ENCODE data around the gene TUBB4B. TPM values are rescaled to one million over a fixed set of nuclear protein-coding genes. Genes with fewer than 3 reads are reported as not detected.

Gene TUBB4B
- total RNA-seq (2022; extraction: Qiagen RNA extraction; ENCODE audit: low read depth): 612 to 791 TPM (median 723 TPM) in 5 replicates

DNA sequence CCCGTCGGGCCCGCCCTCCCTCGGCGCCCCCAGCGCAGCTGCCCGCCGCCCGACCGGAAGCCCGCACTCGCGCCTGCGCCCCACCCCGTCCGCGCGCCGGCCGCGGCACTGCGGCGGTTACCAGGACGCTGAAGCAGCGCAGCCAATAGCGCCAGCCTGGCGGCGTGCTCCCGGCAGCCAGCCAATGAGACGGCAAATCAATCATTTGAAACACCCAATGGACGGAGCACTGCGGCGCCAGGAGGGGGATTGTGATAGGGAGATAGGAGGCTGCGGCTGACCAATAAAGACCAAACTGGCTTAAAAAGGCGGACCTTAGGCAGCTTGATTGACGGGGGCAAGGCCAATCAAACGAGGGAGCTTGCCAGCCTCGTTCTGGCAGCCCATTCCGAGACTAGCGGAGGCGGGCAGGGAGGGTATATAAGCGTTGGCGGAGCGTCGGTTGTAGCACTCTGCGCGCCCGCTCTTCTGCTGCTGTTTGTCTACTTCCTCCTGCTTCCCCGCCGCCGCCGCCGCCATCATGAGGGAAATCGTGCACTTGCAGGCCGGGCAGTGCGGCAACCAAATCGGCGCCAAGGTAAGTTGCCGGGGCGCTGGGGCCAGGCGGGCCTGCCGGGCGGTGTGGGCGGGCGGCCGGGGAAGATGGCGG, at the start of gene TUBB4B:
Gene TUBB4B (plus strand): TSS at position 447 of the 649 bp plus-strand sequence. CDS start 74 bp downstream, at position 521.

DNA sequence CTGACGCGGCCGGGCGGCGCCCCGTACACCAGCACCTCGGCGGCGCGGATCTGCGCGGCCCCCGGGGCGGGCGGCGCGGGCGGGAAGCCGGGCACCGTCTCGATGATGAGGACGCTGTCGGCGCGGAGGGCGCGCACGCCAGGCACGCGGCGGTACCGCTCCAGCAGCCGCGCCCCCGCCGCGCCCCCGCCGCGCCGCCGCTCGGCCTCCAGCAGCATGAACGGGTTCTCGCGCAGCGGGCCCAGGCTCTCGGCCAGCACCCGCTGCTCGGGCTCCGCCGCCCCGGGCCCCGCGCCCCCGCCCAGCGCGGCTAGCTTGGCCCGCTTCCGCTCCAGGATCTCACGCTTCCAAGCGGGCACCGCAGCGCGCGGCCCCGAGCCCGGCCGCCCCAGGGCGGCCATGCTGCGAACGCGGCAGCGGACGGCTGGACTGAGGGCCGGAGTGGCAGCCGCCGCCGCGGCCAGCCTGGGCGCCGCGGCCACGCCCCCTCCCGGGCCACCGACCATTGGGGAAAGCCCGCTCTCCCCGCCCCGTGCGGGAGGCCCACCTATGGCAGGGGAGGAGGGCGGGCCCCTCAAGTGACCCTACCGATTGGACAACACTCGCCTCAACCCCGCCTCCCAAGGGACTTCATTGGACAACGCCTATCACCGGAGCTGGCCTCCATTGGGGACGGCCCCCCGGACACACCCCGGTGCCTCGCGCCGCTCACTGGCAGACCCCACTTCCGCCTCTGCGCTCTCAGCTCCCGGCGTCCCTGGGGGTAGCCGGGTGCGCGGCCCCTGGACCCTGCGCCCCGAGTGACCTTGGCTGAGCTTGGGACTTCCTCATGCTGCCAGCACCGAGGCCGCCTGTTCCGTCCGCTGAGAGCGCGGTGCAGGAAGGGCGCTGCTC, 40.5 kb upstream of the TUBB4B start, which contains the start of gene TPRN:
Gene TPRN (minus strand): TSS at position 431 of the 894 bp plus-strand sequence. CDS start 30 bp downstream, at position 401.

DNA sequence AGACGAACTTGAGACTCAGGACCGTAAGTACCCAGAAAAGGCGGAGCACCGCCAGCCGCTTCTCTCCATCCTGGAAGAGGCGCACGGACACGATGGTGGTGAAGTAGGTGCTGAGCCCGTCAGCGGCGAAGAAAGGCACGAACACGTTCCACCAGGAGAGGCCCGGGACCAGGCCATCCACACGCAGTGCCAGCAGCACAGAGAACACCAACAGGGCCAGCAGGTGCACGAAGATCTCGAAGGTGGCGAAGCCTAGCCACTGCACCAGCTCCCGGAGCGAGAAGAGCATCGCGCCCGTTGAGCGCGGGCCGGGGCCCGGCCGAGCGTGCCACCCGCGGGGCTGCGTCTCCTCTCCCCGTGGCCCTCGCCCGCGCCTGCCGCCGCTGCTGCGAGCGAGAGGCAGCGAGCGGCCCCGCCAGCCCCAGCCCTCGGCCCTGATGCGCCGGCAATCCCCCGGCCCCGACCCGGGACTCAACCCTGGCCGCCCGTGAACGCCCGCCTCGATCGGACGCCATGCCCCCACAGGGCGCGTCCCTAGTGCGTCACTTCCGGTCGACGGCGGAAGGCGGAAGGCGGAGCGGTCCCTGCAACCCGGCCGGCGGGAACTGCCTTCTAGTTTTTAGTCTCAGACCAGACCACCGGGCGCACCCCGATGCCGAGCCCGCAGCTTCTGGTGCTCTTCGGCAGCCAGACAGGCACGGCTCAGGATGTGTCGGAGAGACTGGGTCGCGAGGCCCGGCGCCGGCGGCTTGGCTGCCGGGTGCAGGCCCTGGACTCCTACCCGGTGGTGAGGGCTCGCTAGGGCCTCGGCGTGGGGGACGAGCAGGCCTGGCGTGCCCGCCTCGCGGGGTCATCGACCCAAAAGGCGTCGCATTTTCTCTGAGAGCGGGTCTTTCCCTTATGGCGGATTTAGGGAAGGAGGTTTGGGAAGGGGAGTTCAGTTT, 35.7 kb upstream of the TUBB4B start, which contains the start of the genes NDOR1 and TMEM203:
Gene NDOR1 (plus strand): TSS at position 575 of the 944 bp plus-strand sequence. CDS start 78 bp downstream, at position 653.
Gene TMEM203 (minus strand): TSS at position 523 of the 944 bp plus-strand sequence. CDS start 234 bp downstream, at position 289.

DNA sequence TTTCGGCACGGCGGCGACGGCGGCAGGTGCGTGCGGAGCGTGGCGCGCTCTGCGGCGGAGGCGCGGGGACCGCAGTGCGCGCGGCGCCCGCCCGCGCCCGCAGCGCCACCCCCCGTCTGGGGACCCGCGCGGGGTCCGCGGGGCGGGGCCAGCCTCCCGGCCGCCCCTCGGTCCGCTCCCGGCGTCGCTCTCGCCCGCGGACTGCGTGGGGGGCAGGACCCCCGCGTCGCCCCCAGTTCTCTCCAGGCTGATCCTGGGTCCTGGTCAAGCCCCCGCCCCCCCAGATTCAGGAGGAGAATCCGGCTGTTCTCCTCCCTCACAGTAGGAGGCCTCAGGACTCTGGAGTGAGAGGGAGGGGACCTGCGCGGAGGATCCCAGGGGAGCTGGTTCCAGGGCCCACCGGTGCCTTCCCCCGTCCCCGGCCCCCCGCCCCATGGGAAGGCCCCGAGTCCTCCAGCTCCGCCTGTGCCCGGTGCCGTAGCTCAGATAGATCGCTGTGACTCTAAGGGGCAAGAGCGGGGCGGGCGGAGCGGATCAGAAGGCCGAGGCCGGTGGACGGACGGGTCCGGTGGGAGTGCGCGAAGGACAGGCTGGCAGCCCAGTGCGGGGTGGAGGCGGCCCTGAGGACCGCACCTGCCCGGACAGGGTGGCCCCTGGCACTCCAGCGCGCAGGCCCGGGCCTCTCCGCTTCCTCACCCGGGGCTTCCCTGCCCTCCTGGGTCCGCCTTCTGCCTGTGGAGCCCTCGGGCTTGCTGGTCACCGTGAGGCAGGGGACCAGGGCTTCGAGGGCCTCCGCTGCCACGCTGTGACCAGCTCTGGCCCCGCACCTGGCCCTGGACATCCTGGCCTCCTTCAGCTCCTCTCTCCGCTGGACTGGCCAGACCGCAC, 18.7 kb upstream of the TUBB4B start, which contains the start of gene RNF208:
Gene RNF208 (minus strand): TSS at position 51 of the 888 bp plus-strand sequence. CDS start 1,028 bp downstream, outside the sequence.

DNA sequence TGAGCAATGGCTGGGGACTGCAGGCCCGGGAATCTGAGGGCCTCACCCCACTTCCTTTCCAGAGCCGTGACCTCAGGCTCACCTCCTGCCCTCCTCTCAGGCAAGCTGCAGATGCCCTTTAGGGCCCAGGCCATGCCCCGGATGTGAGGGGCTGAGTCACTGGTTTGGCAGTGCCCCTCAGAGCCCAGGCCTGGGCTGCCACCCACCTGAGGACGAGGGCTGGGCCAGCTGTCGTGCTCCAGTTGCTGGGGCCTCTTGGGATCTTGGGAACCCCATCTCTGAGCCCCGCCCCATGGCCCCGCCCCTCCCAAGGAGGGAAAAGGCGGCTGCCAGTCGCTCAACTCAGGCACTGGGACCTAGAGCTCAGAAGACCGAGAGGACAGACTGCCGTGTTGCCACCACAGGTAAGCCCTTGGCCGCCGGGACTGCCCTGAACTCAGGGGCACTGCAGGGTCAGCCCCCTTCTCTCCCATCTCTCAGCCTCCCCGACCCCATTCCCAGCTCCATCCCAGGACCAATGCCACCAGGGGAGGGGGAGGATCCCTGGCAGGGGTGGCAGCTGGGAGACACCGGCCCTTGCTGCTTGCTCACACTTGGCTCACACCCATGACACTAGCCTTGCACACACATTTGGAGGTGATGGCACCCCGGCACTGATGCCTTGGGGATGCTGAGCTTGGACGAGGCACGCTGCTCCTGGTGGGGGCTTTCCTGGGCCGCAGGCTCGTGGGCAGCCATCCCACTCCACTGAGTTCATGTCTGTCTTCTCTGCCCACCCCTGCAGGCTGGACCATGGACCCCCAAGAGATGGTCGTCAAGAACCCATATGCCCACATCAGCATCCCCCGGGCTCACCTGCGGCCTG, 16.0 kb upstream of the TUBB4B start, which contains the start of gene CYSRT1:
Gene CYSRT1 (plus strand): TSS at position 345 of the 865 bp plus-strand sequence. CDS start 448 bp downstream, at position 793.

DNA sequence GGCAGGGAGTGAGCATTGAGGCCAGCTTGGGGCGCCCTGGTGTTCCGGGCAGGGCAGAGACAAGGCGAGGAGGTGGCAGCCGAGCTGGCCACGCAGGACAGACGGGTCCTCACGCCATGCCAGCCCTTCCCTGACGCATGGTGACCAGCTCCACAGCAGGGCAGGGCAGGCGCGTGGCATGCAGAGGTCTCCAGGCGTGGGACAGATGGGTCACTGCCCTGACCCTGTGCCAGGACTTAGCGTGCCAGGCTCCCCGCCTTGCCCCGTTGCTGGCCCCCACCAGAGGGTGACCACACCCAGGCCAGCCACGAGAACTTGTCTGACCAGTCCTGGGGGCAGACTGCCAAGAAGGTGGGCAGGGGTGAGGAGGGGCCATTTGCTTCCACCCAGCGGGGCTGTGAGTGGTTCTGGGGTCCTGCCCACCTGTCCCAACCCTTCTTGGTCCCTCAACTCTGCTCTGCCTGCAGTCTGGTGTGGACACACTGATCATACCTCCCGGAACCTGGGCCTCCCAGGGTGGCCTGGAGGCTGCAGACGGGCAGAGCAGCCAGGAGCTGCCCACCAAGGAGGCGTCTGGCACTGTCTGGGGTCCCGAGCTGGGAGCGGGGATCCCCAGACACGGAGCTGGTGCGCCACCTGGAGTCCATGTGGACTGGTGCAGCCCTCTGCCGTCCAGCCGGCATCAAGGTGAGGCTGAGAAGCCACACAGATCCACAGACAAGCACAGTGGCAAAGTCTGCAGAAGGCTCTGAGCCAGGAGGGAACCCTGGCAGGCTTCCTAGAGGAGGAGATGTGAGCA, 13.8 kb upstream of the TUBB4B start, which contains the start of gene RNF224:
Gene RNF224 (plus strand): TSS at position 449 of the 799 bp plus-strand sequence. CDS start 834 bp downstream, outside the sequence.

DNA sequence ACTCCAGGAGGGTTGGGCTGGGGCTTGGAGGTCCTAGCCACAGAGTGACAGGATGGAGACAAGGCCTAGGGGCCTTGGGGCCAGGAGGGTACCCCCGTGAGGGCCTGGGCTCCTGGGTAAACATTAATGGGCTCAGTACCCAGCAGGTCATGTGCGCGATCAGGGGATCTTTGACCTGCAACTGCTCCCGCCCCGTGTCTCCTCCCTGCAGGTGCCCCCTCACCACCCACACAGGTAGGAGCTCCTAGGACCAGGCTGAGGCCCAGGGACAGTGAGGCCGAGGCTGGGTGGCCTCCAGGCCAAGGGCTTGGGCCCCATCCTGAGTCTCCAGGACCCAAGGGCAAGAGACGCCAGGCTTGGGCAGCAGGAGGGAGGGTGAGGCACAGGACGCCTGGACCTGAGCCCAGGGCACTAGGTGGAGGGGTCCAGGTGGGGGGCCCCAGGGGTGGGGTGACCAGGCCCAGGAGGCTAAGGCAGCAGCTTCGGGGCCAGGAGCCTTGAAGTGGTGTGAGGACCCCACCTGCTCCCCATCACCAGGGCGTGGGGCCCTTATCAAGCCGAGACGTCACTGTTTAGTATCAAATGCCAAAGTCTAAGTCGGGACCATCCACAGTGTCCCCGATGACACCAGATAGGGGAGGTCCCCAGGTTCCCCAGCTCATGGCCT, 10.2 kb upstream of the TUBB4B start, which contains the start of gene SLC34A3:
Gene SLC34A3 (plus strand): TSS at position 197 of the 667 bp plus-strand sequence. CDS start 802 bp downstream, outside the sequence.

DNA sequence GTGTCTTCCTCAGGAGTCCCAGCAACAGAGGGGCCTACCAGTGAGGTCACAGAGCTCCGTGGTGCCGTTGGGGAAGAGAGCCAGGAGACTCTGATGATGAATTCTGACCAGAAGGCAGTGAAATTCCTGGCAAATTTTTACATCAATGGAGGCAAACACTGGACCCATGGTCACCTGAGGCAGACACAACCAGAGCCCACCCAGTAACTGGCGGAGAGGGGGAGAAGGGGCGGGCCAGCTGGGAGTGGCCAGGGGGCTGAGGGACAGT, 10.0 kb downstream of the TUBB4B start, which contains the start of gene STPG3:
Gene STPG3 (plus strand): TSS at position 93 of the 268 bp plus-strand sequence. CDS start 1 bp downstream, at position 94.

DNA sequence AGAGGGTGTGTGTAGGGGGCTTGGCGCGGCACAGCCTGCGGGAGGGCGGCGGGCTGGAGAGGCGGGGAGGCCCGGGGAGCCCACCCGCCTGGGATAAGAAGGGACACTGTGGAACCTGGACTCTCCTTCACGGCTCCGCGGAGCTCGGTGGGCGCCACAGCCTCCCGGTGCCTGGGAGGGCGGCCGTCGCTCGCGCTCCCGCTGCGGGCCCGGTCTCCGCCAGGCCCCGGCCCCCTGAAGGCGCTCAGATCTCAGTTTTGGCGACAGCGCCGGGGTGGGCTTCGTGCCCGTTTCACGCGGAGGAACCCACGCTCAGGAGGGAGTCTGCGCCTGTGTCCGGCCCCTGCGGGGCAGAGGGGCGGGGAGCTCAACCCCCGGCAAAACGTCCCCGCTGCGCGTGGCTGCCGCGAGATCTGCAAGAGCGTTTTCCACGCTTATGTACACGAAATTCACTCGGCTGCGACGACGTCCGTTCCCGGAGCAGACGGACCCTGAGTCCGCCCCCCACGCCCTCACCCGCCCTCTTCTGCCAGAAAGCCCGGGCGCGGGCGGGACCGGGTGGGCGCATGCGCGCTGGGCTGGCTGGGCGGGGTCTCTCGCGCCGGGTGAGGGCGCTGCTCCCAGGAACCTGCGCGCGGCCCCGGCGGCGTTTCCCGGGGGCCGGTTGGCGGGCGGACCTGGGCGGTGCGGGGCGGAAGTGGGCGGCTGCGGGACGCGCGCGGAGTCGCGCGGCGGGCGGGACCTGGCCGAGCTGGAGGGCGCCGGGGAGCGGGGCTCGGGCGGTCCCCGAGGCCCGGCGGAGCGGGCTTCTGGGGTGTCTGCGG, 13.7 kb downstream of the TUBB4B start, which contains the start of gene NELFB:
Gene NELFB (plus strand): TSS at position 704 of the 824 bp plus-strand sequence.

DNA sequence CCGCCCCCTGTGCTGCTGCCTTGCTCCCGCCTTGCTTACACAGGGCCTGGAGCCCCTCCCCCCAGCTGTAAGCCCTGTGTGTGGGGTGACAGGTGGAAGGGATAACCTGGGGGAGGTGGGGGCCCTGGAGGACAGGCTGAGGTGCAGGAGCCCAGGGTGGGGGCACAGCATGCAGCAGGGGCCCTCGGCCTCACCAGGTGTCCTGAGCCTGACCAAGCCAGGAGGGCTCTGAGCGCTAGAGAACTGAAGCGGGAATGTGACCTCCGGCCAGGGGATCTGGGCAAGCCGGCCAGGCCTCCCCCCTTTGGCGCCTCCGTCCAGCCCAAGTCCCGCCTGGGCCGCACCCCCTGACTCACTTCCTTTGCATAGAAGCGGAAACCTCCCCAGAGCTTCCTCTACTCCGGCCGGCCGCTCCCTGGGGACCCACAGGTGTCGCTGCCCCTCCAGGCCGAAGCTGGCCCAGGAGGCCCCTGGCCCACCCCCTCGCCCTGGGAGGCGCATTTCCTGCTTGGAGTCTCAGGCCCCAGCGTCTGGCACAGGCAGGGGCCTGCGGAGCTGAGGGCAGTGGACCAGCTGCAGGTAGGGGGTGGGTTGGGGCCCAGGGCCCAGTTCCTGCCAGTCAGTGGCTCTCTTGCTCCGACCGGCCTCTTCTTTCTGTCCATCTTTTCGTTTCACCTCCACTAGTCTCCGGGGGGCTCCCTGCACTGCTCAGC, 36.4 kb downstream of the TUBB4B start, which contains the start of gene TOR4A:
Gene TOR4A (plus strand): TSS at position 398 of the 713 bp plus-strand sequence. CDS start 964 bp downstream, outside the sequence.

Other genes starting within 250 kb of the TUBB4B start
- 47.9 to 81.3 TPM (median 74.1 TPM) in 5 replicates for gene PAXX, start 248.9 kb upstream of the TUBB4B start, total RNA-seq (2022; extraction: Qiagen RNA extraction; ENCODE audit: low read depth)
- 3.3 to 5.1 TPM (median 4.8 TPM) in 5 replicates for gene CLIC3, start 244.7 kb upstream of the TUBB4B start, total RNA-seq (2022; extraction: Qiagen RNA extraction; ENCODE audit: low read depth)
- gene ABCA2, start 213.1 kb upstream of the TUBB4B start, total RNA-seq (2022; extraction: Qiagen RNA extraction; ENCODE audit: low read depth): 21.4 to 27.7 TPM (median 25.4 TPM) in 5 replicates
- 0.06 TPM in 1 of 5 replicates, not detected in the others for gene FUT7, start 209.2 kb upstream of the TUBB4B start, total RNA-seq (2022; extraction: Qiagen RNA extraction; ENCODE audit: low read depth)
- 44.4 to 81.3 TPM (median 73.5 TPM) in 5 replicates for gene NPDC1, start 195.1 kb upstream of the TUBB4B start, total RNA-seq (2022; extraction: Qiagen RNA extraction; ENCODE audit: low read depth)
- 1.1 to 2.3 TPM (median 1.7 TPM) in 5 replicates for gene ENTPD2, start 187.2 kb upstream of the TUBB4B start, total RNA-seq (2022; extraction: Qiagen RNA extraction; ENCODE audit: low read depth)
- gene SAPCD2, start 170.7 kb upstream of the TUBB4B start, total RNA-seq (2022; extraction: Qiagen RNA extraction; ENCODE audit: low read depth): 14.8 to 25.2 TPM (median 21.9 TPM) in 5 replicates
- 9.7 to 13.3 TPM (median 10.7 TPM) in 5 replicates for gene UAP1L1, start 163.8 kb upstream of the TUBB4B start, total RNA-seq (2022; extraction: Qiagen RNA extraction; ENCODE audit: low read depth)
- gene MAN1B1, start 154.3 kb upstream of the TUBB4B start, total RNA-seq (2022; extraction: Qiagen RNA extraction; ENCODE audit: low read depth): 39.8 to 52.8 TPM (median 51.9 TPM) in 5 replicates
- 81.3 to 123 TPM (median 112 TPM) in 5 replicates for gene DPP7, start 126.6 kb upstream of the TUBB4B start, total RNA-seq (2022; extraction: Qiagen RNA extraction; ENCODE audit: low read depth)
- 0.30 to 0.61 TPM (median 0.40 TPM) in 5 replicates for gene GRIN1, start 102.1 kb upstream of the TUBB4B start, total RNA-seq (2022; extraction: Qiagen RNA extraction; ENCODE audit: low read depth)
- 0.70 to 2.1 TPM (median 1.2 TPM) in 5 replicates for gene LRRC26, start 71.2 kb upstream of the TUBB4B start, total RNA-seq (2022; extraction: Qiagen RNA extraction; ENCODE audit: low read depth)
- not detected in 5 replicates for gene TMEM210, start 69.2 kb upstream of the TUBB4B start, total RNA-seq (2022; extraction: Qiagen RNA extraction; ENCODE audit: low read depth)
- gene ANAPC2, start 52.7 kb upstream of the TUBB4B start, total RNA-seq (2022; extraction: Qiagen RNA extraction; ENCODE audit: low read depth): 25.3 to 36.9 TPM (median 34.6 TPM) in 5 replicates
- gene SSNA1, start 52.6 kb upstream of the TUBB4B start, total RNA-seq (2022; extraction: Qiagen RNA extraction; ENCODE audit: low read depth): 105 to 159 TPM (median 141 TPM) in 5 replicates
- 6.8 to 10.6 TPM (median 9.0 TPM) in 5 replicates for gene TPRN, start 40.5 kb upstream of the TUBB4B start, total RNA-seq (2022; extraction: Qiagen RNA extraction; ENCODE audit: low read depth)
- gene TMEM203, start 35.6 kb upstream of the TUBB4B start, total RNA-seq (2022; extraction: Qiagen RNA extraction; ENCODE audit: low read depth): 36.5 to 44.9 TPM (median 44.2 TPM) in 5 replicates
- 11.7 to 17.1 TPM (median 16.5 TPM) in 5 replicates for gene NDOR1, start 35.6 kb upstream of the TUBB4B start, total RNA-seq (2022; extraction: Qiagen RNA extraction; ENCODE audit: low read depth)
- 1.4 to 2.3 TPM (median 1.8 TPM) in 5 replicates for gene RNF208, start 19.0 kb upstream of the TUBB4B start, total RNA-seq (2022; extraction: Qiagen RNA extraction; ENCODE audit: low read depth)
- gene CYSRT1, start 16.1 kb upstream of the TUBB4B start, total RNA-seq (2022; extraction: Qiagen RNA extraction; ENCODE audit: low read depth): 3.6 to 5.2 TPM (median 4.2 TPM) in 5 replicates
- 0.08 to 0.31 TPM (median 0.21 TPM) in 5 replicates for gene RNF224, start 13.8 kb upstream of the TUBB4B start, total RNA-seq (2022; extraction: Qiagen RNA extraction; ENCODE audit: low read depth)
- gene SLC34A3, start 10.4 kb upstream of the TUBB4B start, total RNA-seq (2022; extraction: Qiagen RNA extraction; ENCODE audit: low read depth): 0.06 to 0.17 TPM (median 0.11 TPM) in 5 replicates
- gene STPG3, start 10.0 kb downstream of the TUBB4B start, total RNA-seq (2022; extraction: Qiagen RNA extraction; ENCODE audit: low read depth): not detected in 5 replicates
- 45.1 to 56.7 TPM (median 55.1 TPM) in 5 replicates for gene NELFB, start 14.0 kb downstream of the TUBB4B start, total RNA-seq (2022; extraction: Qiagen RNA extraction; ENCODE audit: low read depth)
- 19.3 to 29.7 TPM (median 27.9 TPM) in 5 replicates for gene TOR4A, start 36.4 kb downstream of the TUBB4B start, total RNA-seq (2022; extraction: Qiagen RNA extraction; ENCODE audit: low read depth)
- gene NRARP, start 61.0 kb downstream of the TUBB4B start, total RNA-seq (2022; extraction: Qiagen RNA extraction; ENCODE audit: low read depth): 1.9 to 4.6 TPM (median 4.1 TPM) in 5 replicates
- 4.2 to 6.1 TPM (median 5.6 TPM) in 5 replicates for gene EXD3, start 181.9 kb downstream of the TUBB4B start, total RNA-seq (2022; extraction: Qiagen RNA extraction; ENCODE audit: low read depth)
- gene NOXA1, start 182.1 kb downstream of the TUBB4B start, total RNA-seq (2022; extraction: Qiagen RNA extraction; ENCODE audit: low read depth): 0.91 to 2.0 TPM (median 1.3 TPM) in 5 replicates
- 0.08 to 0.31 TPM (median 0.23 TPM) in 5 replicates for gene ENTPD8, start 200.1 kb downstream of the TUBB4B start, total RNA-seq (2022; extraction: Qiagen RNA extraction; ENCODE audit: low read depth)
- 29.8 to 45.1 TPM (median 44.2 TPM) in 5 replicates for gene NSMF, start 218.0 kb downstream of the TUBB4B start, total RNA-seq (2022; extraction: Qiagen RNA extraction; ENCODE audit: low read depth)